HepG2 (cell line): ENCODE measurements around the gene ADGRB3. TPM values are rescaled to one million over a fixed set of nuclear protein-coding genes. Genes with fewer than 3 reads are reported as not detected.

Experiments
- ATAC-seq: fragments of 200-7000 bp; cut with Tn5 transposase; 3 replicates; pipeline ENCODE4 v1.9.1; 2020; ENCODE audit warnings: mild to moderate bottlenecking, moderate library complexity
- BruUV-seq: library from RNA; stranded (reverse); fragments of 400-500 nt; replicated peaks from 2 replicates; lab custom pipeline; 2021; lab: Mats Ljungman, UMichigan
- CTCF ChIA-PET: fragments of 300-600 bp; formaldehyde crosslinking; extraction: SDS; loops from one replicate; lab custom pipeline; 2021; ENCODE audit warnings: low total read pairs, inconsistent platforms, low intra/inter-chr PET ratio; lab: Yijun Ruan, JAX
- POLR2A ChIA-PET: fragments of 350-600 bp; sonication (Branson Sonifier 250); formaldehyde crosslinking; loops from one replicate; lab custom pipeline; 2020; ENCODE audit warnings: antibody characterized with exemption, inconsistent platforms; lab: Yijun Ruan, JAX
- DNase-seq: peaks from one replicate; pipeline ENCODE4 v3.0.0-alpha.2; 2015; ENCODE audit warnings: low spot score
- FAIRE-seq: peaks from 3 replicates; lab custom pipeline; 2011; peaks lifted over from hg19 to GRCh38; lab: Jason Lieb, UNC
- H2AFZ ChIP-seq: one replicate; pipeline ENCODE4 v1.6.1; 2011; ENCODE audit warnings: low read length, inconsistent platforms
- H3K27ac ChIP-seq: fragments of 300-600 bp; 3 replicates; pipeline ENCODE4 v1.8.0; 2011; ENCODE audit warnings: mixed run types, mild to moderate bottlenecking, mixed read lengths, low read length, inconsistent platforms; ENCODE audit not compliant: insufficient read depth; ENCODE audit errors: extremely low read length
- H3K27me3 ChIP-seq, 2 experiments: fragments of 200-600 bp in 1 of 2; 2 replicates in 1 of 2; 3 replicates in 1 of 2; pipeline versions ENCODE4 v1.6.0 to v1.8.0; 2011; ENCODE audit warnings: low read length in 2 of 2, mild to moderate bottlenecking in 2 of 2, moderate library complexity in 2 of 2, inconsistent platforms in 1 of 2; ENCODE audit not compliant: insufficient read depth in 2 of 2, control insufficient read depth in 1 of 2
- H3K36me3 ChIP-seq, 2 experiments: fragments of 200-600 bp in 1 of 2; replicated peaks in 1 of 2; 2 replicates in 1 of 2; 3 replicates in 1 of 2; pipeline versions ENCODE4 v1.5.1 to v1.8.0; 2011; ENCODE audit warnings: low read length in 2 of 2, inconsistent platforms in 1 of 2; ENCODE audit not compliant: insufficient read depth in 2 of 2, control insufficient read depth in 1 of 2
- H3K4me1 ChIP-seq: 2 replicates; pipeline ENCODE4 v1.5.1; 2012; ENCODE audit warnings: low read length, inconsistent platforms; ENCODE audit not compliant: insufficient read depth
- H3K4me2 ChIP-seq: 2 replicates; pipeline ENCODE4 v1.6.0; 2011; ENCODE audit warnings: low read depth, low read length, inconsistent platforms
- H3K4me3 ChIP-seq, 3 experiments: fragments of 200-600 bp in 1 of 3; sonication (generic), shearing (Covaris generic) in 1 of 3; replicated peaks in 1 of 3; 2 replicates each; pipeline ENCODE4 v1.5.1; 2011 to 2016; ENCODE audit warnings: low read length in 3 of 3, inconsistent platforms in 2 of 3, low read depth in 2 of 3, mild to moderate bottlenecking in 2 of 3, control low read depth in 1 of 3, mixed read lengths in 1 of 3; ENCODE audit not compliant: insufficient read depth in 1 of 3
- H3K79me2 ChIP-seq: one replicate; pipeline ENCODE4 v1.6.1; 2011; ENCODE audit warnings: low read length, inconsistent platforms; ENCODE audit not compliant: insufficient read depth
- H3K9ac ChIP-seq: 2 replicates; pipeline ENCODE4 v1.6.0; 2011; ENCODE audit warnings: mild to moderate bottlenecking, low read depth, low read length, inconsistent platforms; ENCODE audit not compliant: insufficient read depth
- H3K9me3 ChIP-seq: 2 replicates; pipeline ENCODE4 v1.5.1; 2012; ENCODE audit warnings: mild to moderate bottlenecking, low read length
- H4K20me1 ChIP-seq: 2 replicates; pipeline ENCODE4 v1.6.0; 2011; ENCODE audit warnings: inconsistent platforms, mild to moderate bottlenecking, low read length, moderate library complexity; ENCODE audit not compliant: insufficient read depth
- DDIT3 ChIP-seq: sonication (generic); formaldehyde crosslinking; IDR thresholded peaks from 2 replicates; pipeline ENCODE4 v1.4.0; 2020; ENCODE audit warnings: mild to moderate bottlenecking, missing genetic modification reagents
- DNMT1 ChIP-seq: sonication (generic); formaldehyde crosslinking; IDR thresholded peaks from 2 replicates; pipeline ENCODE4 v1.5.1; 2020; ENCODE audit warnings: mild to moderate bottlenecking, missing genetic modification reagents
- HDAC1 ChIP-seq: sonication (generic); formaldehyde crosslinking; IDR thresholded peaks from 2 replicates; pipeline ENCODE4 v1.5.1; 2020; ENCODE audit warnings: mild to moderate bottlenecking, missing genetic modification reagents
- LCORL ChIP-seq, 2 experiments: fragments of 450-650 bp in 1 of 2; sonication (generic) in 1 of 2; formaldehyde crosslinking in 1 of 2; IDR thresholded peaks; 2 replicates each; pipeline versions ENCODE4 v1.5.0 to v1.6.1; 2017 to 2020; ENCODE audit warnings: antibody characterized with exemption in 1 of 2, missing genetic modification reagents in 1 of 2
- RFXAP ChIP-seq: sonication (generic); formaldehyde crosslinking; IDR thresholded peaks from 2 replicates; pipeline ENCODE4 v1.4.0; 2020; ENCODE audit warnings: missing genetic modification reagents, borderline replicate concordance
- RXRB ChIP-seq: IDR thresholded peaks from 2 replicates; pipeline ENCODE4 v1.6.1; 2016; ENCODE audit warnings: borderline replicate concordance, missing genetic modification reagents, missing compliant biosample characterization
- TBX2 ChIP-seq: sonication (generic); formaldehyde crosslinking; IDR thresholded peaks from 2 replicates; pipeline ENCODE4 v1.5.0; 2020; ENCODE audit warnings: missing genetic modification reagents, mild to moderate bottlenecking, borderline replicate concordance
- TOE1 ChIP-seq: sonication (generic); formaldehyde crosslinking; IDR thresholded peaks from 2 replicates; pipeline ENCODE4 v1.4.0; 2020; ENCODE audit warnings: mild to moderate bottlenecking, missing genetic modification reagents
- ZKSCAN5 ChIP-seq: sonication (generic); formaldehyde crosslinking; IDR thresholded peaks from 2 replicates; pipeline ENCODE4 v1.5.1; 2020; ENCODE audit warnings: mild to moderate bottlenecking, missing genetic modification reagents
- ZNF235 ChIP-seq: sonication (generic); formaldehyde crosslinking; IDR thresholded peaks from 2 replicates; pipeline ENCODE4 v1.8.1; 2023; ENCODE audit warnings: mild to moderate bottlenecking, missing genetic modification reagents, borderline replicate concordance
- ZNF253 ChIP-seq: sonication (generic); formaldehyde crosslinking; IDR thresholded peaks from 2 replicates; pipeline ENCODE4 v1.8.0; 2022; ENCODE audit warnings: mild to moderate bottlenecking, missing genetic modification reagents, borderline replicate concordance
- WGBS: methylation state at CpG from one replicate; pipeline ENCODE4 v1.1.6; 2017; ENCODE audit warnings: low lambda C conversion rate; 5-methylcytosine and 5-hydroxymethylcytosine counted together
- in situ Hi-C: cut with HindIII; loops from 2 replicates; pipeline ENCODE4 v1.10.0; 2017; ENCODE audit warnings: low pct_unique_long_range_greater_than_20kb; ENCODE audit not compliant: extremely low pct_ligation_motif_present
- intact Hi-C: fragments of 100-400 bp; cut with micrococcal nuclease; formaldehyde crosslinking; loops from one replicate; pipeline ENCODE4 v1.10.0; 2022; ENCODE audit not compliant: unreplicated experiment
- polyA plus RNA-seq, 8 experiments: library from polyadenylated mRNA; depleted of rRNA in 3 of 8; stranded (reverse) in 7 of 8; unstranded in 1 of 8; fragments of >200 nt; fragmentation: Illumina TruSeq in 4 of 8; extraction: Trizol in 4 of 8; gene quantifications; 2 replicates each; pipeline versions ENCODE4 v1.2.1 to v1.2.3, GENCODE V29; 2011 to 2016; ENCODE audit warnings: low read depth in 4 of 8, missing spikeins in 1 of 8, mixed read lengths in 1 of 8; ENCODE audit not compliant: insufficient read depth in 1 of 8
- total RNA-seq, 5 experiments: library from RNA; depleted of rRNA; stranded (reverse); fragments of >200 nt; fragmentation: Illumina TruSeq; extraction: Trizol; gene quantifications; 2 replicates each; pipeline ENCODE4 v1.2.3, GENCODE V29; 2016; ENCODE audit warnings: low read depth in 1 of 5

Gene ADGRB3
- total and polyA plus RNA-seq, 2 of the 13 experiments (the other 11 are each of a cell fraction or from before 2014, with no cell fraction given), result not detected

GRCh38 chr6:68738039-68738438, 103.0 kb downstream of the ADGRB3 start:
- no peak overlapping the region for H3K4me3 ChIP-seq
- no peaks in the 10 kb centered on the region for H3K79me2 ChIP-seq
- no peaks in the 10 kb centered on the region for H4K20me1 ChIP-seq
- ChIA-PET CTCF (no interaction called here), POLR2A (no interaction called here)
- TF ChIP-seq RXRB (CRISPR knock-in tag), result no peak
- TF ChIP-seq TBX2 (CRISPR knock-in tag), result no peak
- TF ChIP-seq TOE1 (CRISPR knock-in tag), result no peak
- TF ChIP-seq ZKSCAN5 (CRISPR knock-in tag), result no peak
- no peak overlapping the region for H3K9ac ChIP-seq
- intact Hi-C loops (no loop called here), in situ Hi-C loops (no loop called here)
- FAIRE-seq, result no peak
- H2AFZ ChIP-seq, result no peak overlapping the region
- ATAC-seq, result no peak
- H3K27me3 ChIP-seq, result no peaks in the 10 kb centered on the region
- H3K4me2 ChIP-seq, result no peak overlapping the region
- no TSS peak for BruUV-seq
- no peak overlapping the region for H3K27ac ChIP-seq
- DNase-seq, result no peak
- no peaks in the 10 kb centered on the region for H3K9me3 ChIP-seq
- no peaks in the 10 kb centered on the region for H3K4me1 ChIP-seq
- H3K36me3 ChIP-seq, result no peaks in the 10 kb centered on the region

- WGBS, result 0% methylated on average over 2 of the region's 2 CpGs
- no peaks in the 10 kb centered on the region for H3K27me3 ChIP-seq
- CTCF ChIA-PET, result no interaction called here
- TF ChIP-seq LCORL (IDR thresholded peaks at IDR 0.05) (no peak), LCORL (CRISPR knock-in tag; IDR thresholded peaks at IDR 0.05) (no peak), ZNF235 (CRISPR knock-in tag) (no peak), HDAC1 (CRISPR knock-in tag) (no peak), ZNF253 (no peak), DDIT3 (CRISPR knock-in tag) (no peak), RFXAP (no peak), DNMT1 (no peak)
- H3K4me3 ChIP-seq, result no peak overlapping the region
- no peak overlapping the region for H2AFZ ChIP-seq
- ATAC-seq, result no peak
- DNase-seq, result no peak
- no peaks in the 10 kb centered on the region for H3K36me3 ChIP-seq
- FAIRE-seq, result no peak
- no peaks in the 10 kb centered on the region for H3K9me3 ChIP-seq
- POLR2A ChIA-PET, result no interaction called here
- no peaks in the 10 kb centered on the region for H3K79me2 ChIP-seq
- no TSS peak for BruUV-seq
- H3K9ac ChIP-seq, result no peak overlapping the region
- no peaks in the 10 kb centered on the region for H3K4me1 ChIP-seq
- H3K4me2 ChIP-seq, result no peak overlapping the region
- no peaks in the 10 kb centered on the region for H4K20me1 ChIP-seq
- in situ Hi-C loops (no loop called here), intact Hi-C loops (no loop called here)
- no peak overlapping the region for H3K27ac ChIP-seq
Measured at GRCh38 chr6:68740828-68741500, 105.9 kb downstream of the ADGRB3 start.
